Activated gamma-delta T cell treated with anti-CD3 and anti-CD28 coated beads, Interleukin-2, amount 50 U/mL, for 16 hours (primary cell): ENCODE data around the gene HES7.

Experiments
- DNase-seq: peaks from one replicate; pipeline ENCODE4 v3.0.0-alpha.2; 2020; ENCODE audit warnings: low read depth

HES7 gene

GRCh38 chr17:8142887-8143580 lies 19.1 kb upstream of the HES7 start:
- DNase-seq: no peak

- no peak for DNase-seq
Measured at GRCh38 chr17:8142158-8142886, 18.4 kb upstream of the HES7 start.

- DNase-seq: no peak
Measured at GRCh38 chr17:8141741-8142140, 17.8 kb upstream of the HES7 start.

- DNase-seq: no peak
Measured at GRCh38 chr17:8141045-8141444, 17.1 kb upstream of the HES7 start.

- DNase-seq: no peak
Measured at GRCh38 chr17:8140065-8141029, 16.4 kb upstream of the HES7 start.

GRCh38 chr17:8138672-8139371 lies 14.9 kb upstream of the HES7 start:
- peak; percentile 91 for DNase-seq

- DNase-seq: no peak
Measured at GRCh38 chr17:8138374-8138671, 14.4 kb upstream of the HES7 start.

GRCh38 chr17:8137645-8138373 lies 13.9 kb upstream of the HES7 start:
- no peak for DNase-seq

GRCh38 chr17:8133941-8134340 lies 10.0 kb upstream of the HES7 start:
- DNase-seq: no peak

- no peak for DNase-seq
Measured at GRCh38 chr17:8133399-8133798, 9.5 kb upstream of the HES7 start.

GRCh38 chr17:8131844-8132441 lies 8.0 kb upstream of the HES7 start:
- DNase-seq: no peak

- no peak for DNase-seq
Measured at GRCh38 chr17:8128125-8128784, 4.3 kb upstream of the HES7 start.

- DNase-seq: no peak
Measured at GRCh38 chr17:8126491-8127066, 2.7 kb upstream of the HES7 start.

GRCh38 chr17:8125947-8126490 lies 2.1 kb upstream of the HES7 start:
- DNase-seq: no peak

- DNase-seq: peak; percentile 81
Measured at GRCh38 chr17:8125154-8125946, 1.4 kb upstream of the HES7 start.

GRCh38 chr17:8124350-8125153 lies 646 bp upstream of the HES7 start:
- DNase-seq: no peak

GRCh38 chr17:8122924-8123694 lies 797 bp downstream of the HES7 start:
- DNase-seq: no peak
